MM.1S (cell line): ENCODE data around the gene CEP72.
"Not testable (repeated sequence)": the region's sequence is repeated elsewhere in the genome, so short reads cannot be mapped to it uniquely, and the experiment has no call there.

Source experiments
- CTCF ChIP-seq: fragments of 300-600 bp; sonication (generic); IDR thresholded peaks from 2 replicates; pipeline ENCODE4 v1.5.1; 2016; ENCODE audit warnings: antibody characterized with exemption, low read length, mixed read lengths
- EZH2 ChIP-seq: fragments of 300-600 bp; sonication (generic); optimal IDR thresholded peaks from 2 replicates; pipeline ENCODE3; 2017; ENCODE audit warnings: low read depth, mild to moderate bottlenecking, antibody characterized with exemption, low read length, mixed read lengths
- EZH2phosphoT487 ChIP-seq: fragments of 300-600 bp; sonication (generic); IDR thresholded peaks from 2 replicates; pipeline ENCODE4 v1.6.1; 2018; ENCODE audit warnings: antibody characterized with exemption, low read length

DNA sequence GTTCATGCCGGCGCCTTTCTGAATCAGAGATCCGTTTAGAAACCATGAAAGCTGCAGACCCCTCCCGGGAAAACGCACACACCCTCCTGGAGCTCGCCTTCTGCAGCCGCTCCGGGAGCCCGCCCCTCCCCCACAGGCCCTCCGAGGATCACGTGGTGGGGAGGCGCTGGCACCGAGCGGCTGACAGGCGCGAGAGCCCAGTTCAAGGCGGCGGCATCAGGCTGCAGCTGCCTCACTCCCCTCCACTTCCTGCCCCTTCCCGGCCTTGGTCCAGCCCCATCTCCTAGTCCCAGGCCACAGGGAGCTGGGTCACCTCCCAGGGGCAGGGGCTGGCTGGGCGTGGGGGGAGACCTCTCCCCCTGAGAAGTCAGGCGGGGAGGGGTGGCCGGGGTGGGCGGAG is 78.9 kb downstream of the CEP72 start:
- TF ChIP-seq CTCF, EZH2phosphoT487, EZH2: not testable (repeated sequence)
